HepG2 (cell line): Measurements from ENCODE around the gene LYST. TPM values are rescaled to one million over a fixed set of nuclear protein-coding genes. Genes with fewer than 3 reads are reported as not detected.

Experiments used
- CAMTA2 ChIP-seq: sonication (generic); formaldehyde crosslinking; IDR thresholded peaks from 2 replicates; pipeline ENCODE4 v1.4.0; 2020; ENCODE audit warnings: mild to moderate bottlenecking, missing genetic modification reagents, borderline replicate concordance
- CBX5 ChIP-seq: sonication (generic); formaldehyde crosslinking; IDR thresholded peaks from 2 replicates; pipeline ENCODE4 v1.4.0; 2020; ENCODE audit warnings: missing genetic modification reagents, borderline replicate concordance
- EED ChIP-seq: sonication (generic); formaldehyde crosslinking; IDR thresholded peaks from 2 replicates; pipeline ENCODE4 v1.5.0; 2020; ENCODE audit warnings: mild to moderate bottlenecking, missing genetic modification reagents
- ERF ChIP-seq: IDR thresholded peaks from 2 replicates; pipeline ENCODE4 v1.6.1; 2018; ENCODE audit warnings: missing biosample characterization, missing genetic modification reagents
- FOSL1 ChIP-seq: sonication (generic); formaldehyde crosslinking; IDR thresholded peaks from 2 replicates; pipeline ENCODE4 v1.9.0; 2021; ENCODE audit warnings: missing genetic modification reagents, borderline replicate concordance
- RORA ChIP-seq: sonication (generic); formaldehyde crosslinking; IDR thresholded peaks from 2 replicates; pipeline ENCODE4 v1.5.0; 2020; ENCODE audit warnings: mild to moderate bottlenecking, missing genetic modification reagents, moderate library complexity
- SALL2 ChIP-seq: sonication (generic); formaldehyde crosslinking; IDR thresholded peaks from 2 replicates; pipeline ENCODE4 v1.8.1; 2023; ENCODE audit warnings: mild to moderate bottlenecking, missing genetic modification reagents, inconsistent platforms
- SNAI1 ChIP-seq: sonication (generic); formaldehyde crosslinking; IDR thresholded peaks from 2 replicates; pipeline ENCODE4 v1.5.0; 2020; ENCODE audit warnings: mild to moderate bottlenecking, missing genetic modification reagents, borderline replicate concordance
- SNRNP70 ChIP-seq: fragments of 200-400 bp; formaldehyde crosslinking; IDR thresholded peaks from 2 replicates; pipeline ENCODE4 v1.6.1; 2017; ENCODE audit warnings: mild to moderate bottlenecking, low read depth, low read length, moderate library complexity
- TGIF2 ChIP-seq: IDR thresholded peaks from 2 replicates; pipeline ENCODE4 v1.6.1; 2016; ENCODE audit warnings: control low read depth, missing compliant biosample characterization
- ZEB1 ChIP-seq: IDR thresholded peaks from 2 replicates; pipeline ENCODE4 v1.6.1; 2012; ENCODE audit warnings: mild to moderate bottlenecking, low read depth, inconsistent platforms; ENCODE audit not compliant: insufficient replicate concordance
- ZNF225 ChIP-seq: sonication (generic); formaldehyde crosslinking; IDR thresholded peaks from 2 replicates; pipeline ENCODE4 v1.4.0; 2020; ENCODE audit warnings: mild to moderate bottlenecking, missing genetic modification reagents
- ZNF296 ChIP-seq: sonication (generic); formaldehyde crosslinking; conservative IDR thresholded peaks from 2 replicates; pipeline ENCODE4 v1.5.0; 2020; ENCODE audit warnings: mild to moderate bottlenecking, missing genetic modification reagents
- ZNF30 ChIP-seq: sonication (generic); formaldehyde crosslinking; IDR thresholded peaks from 2 replicates; pipeline ENCODE4 v1.5.0; 2020; ENCODE audit warnings: mild to moderate bottlenecking, missing genetic modification reagents
- polyA plus RNA-seq, 8 experiments: library from polyadenylated mRNA; depleted of rRNA in 3 of 8; stranded (reverse) in 7 of 8; unstranded in 1 of 8; fragments of >200 nt; fragmentation: Illumina TruSeq in 4 of 8; extraction: Trizol in 4 of 8; gene quantifications; 2 replicates each; pipeline versions ENCODE4 v1.2.1 to v1.2.3, GENCODE V29; 2011 to 2016; ENCODE audit warnings: low read depth in 4 of 8, missing spikeins in 1 of 8, mixed read lengths in 1 of 8; ENCODE audit not compliant: insufficient read depth in 1 of 8
- total RNA-seq, 5 experiments: library from RNA; depleted of rRNA; stranded (reverse); fragments of >200 nt; fragmentation: Illumina TruSeq; extraction: Trizol; gene quantifications; 2 replicates each; pipeline ENCODE4 v1.2.3, GENCODE V29; 2016; ENCODE audit warnings: low read depth in 1 of 5
- TF ChIP-seq, protein P1 (sequence below): sonication (generic); formaldehyde crosslinking; IDR thresholded peaks from 2 replicates; pipeline ENCODE4 v1.4.0; 2020; ENCODE audit warnings: missing genetic modification reagents
- TF ChIP-seq, protein P2 (sequence below): sonication (generic); formaldehyde crosslinking; IDR thresholded peaks from 2 replicates; pipeline ENCODE4 v1.8.1; 2023; ENCODE audit warnings: mild to moderate bottlenecking, missing genetic modification reagents
- TF ChIP-seq, protein P3 (sequence below): IDR thresholded peaks from 2 replicates; pipeline ENCODE4 v1.6.1; 2016; ENCODE audit warnings: mild to moderate bottlenecking, missing biosample characterization, missing genetic modification reagents
- TF ChIP-seq, protein P4 (sequence below), 2 experiments: fragments of 450-650 bp in 1 of 2; sonication (generic) in 1 of 2; formaldehyde crosslinking; IDR thresholded peaks; 2 replicates each; pipeline versions ENCODE4 v1.5.0 to v1.8.0; 2020 to 2022; ENCODE audit warnings: mild to moderate bottlenecking in 1 of 2, missing genetic modification reagents in 1 of 2
- TF ChIP-seq, protein P5 (sequence below): sonication (generic); formaldehyde crosslinking; IDR thresholded peaks from 2 replicates; pipeline ENCODE4 v1.4.0; 2020; ENCODE audit warnings: mild to moderate bottlenecking, missing genetic modification reagents
- TF ChIP-seq, protein P6 (sequence below): sonication (generic); formaldehyde crosslinking; IDR thresholded peaks from 2 replicates; pipeline ENCODE4 v1.5.0; 2020; ENCODE audit warnings: missing genetic modification reagents
- TF ChIP-seq, protein P7 (sequence below): sonication (generic); formaldehyde crosslinking; IDR thresholded peaks from 2 replicates; pipeline ENCODE4 v1.9.0; 2021; ENCODE audit warnings: missing genetic modification reagents, mild to moderate bottlenecking, borderline replicate concordance

Gene LYST
- total and polyA plus RNA-seq, 2 of the 13 experiments (the other 11 are each of a cell fraction or from before 2014, with no cell fraction given) = 0.91 to 2.5 TPM

DNA sequence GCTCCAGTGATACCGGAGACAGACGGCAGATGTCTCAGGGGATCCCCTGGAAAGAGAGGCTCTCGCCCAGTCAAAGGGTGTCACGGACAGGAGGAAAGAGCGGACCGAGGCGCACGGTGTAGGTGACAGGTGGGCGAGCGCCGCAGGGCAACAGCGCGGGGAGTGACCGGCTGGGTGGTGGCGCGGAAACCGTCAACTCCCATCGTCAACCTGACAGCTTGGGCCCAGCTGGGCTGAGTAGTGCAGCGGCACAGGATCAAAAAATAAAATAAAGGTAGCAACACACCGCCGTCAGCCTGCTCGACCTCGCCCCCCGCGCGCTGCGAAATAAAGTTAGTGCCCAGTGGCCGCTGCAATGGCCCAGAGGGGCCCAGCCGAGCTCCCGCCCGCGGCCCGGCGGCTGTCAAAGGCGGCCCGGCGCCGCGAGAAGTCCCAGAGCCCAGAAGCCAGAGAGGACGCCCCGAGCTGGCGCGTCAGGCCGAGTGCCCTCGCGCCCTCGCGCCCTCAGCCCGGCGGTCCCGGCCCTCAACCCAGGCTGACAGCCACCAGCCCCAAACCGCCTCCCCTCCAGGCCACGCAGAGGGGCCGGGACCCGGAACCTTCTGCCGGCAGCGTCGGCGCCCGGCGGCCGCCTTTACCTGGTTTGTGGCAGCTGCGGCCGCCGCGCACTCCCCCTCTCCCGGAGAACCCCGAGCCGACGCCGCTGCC lies at the start of gene LYST (continued):
- TF ChIP-seq, protein P1, sequence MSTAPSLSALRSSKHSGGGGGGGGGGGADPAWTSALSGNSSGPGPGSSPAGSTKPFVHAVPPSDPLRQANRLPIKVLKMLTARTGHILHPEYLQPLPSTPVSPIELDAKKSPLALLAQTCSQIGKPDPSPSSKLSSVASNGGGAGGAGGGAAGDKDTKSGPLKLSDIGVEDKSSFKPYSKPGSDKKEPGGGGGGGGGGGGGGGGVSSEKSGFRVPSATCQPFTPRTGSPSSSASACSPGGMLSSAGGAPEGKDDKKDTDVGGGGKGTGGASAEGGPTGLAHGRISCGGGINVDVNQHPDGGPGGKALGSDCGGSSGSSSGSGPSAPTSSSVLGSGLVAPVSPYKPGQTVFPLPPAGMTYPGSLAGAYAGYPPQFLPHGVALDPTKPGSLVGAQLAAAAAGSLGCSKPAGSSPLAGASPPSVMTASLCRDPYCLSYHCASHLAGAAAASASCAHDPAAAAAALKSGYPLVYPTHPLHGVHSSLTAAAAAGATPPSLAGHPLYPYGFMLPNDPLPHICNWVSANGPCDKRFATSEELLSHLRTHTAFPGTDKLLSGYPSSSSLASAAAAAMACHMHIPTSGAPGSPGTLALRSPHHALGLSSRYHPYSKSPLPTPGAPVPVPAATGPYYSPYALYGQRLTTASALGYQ (CRISPR knock-in tag) = no peak
- TF ChIP-seq TGIF2 (CRISPR knock-in tag) = peak; percentile 74; the same call in 1 of the 2 replicates
- no peak for TF ChIP-seq SNRNP70
- TF ChIP-seq, protein P2, sequence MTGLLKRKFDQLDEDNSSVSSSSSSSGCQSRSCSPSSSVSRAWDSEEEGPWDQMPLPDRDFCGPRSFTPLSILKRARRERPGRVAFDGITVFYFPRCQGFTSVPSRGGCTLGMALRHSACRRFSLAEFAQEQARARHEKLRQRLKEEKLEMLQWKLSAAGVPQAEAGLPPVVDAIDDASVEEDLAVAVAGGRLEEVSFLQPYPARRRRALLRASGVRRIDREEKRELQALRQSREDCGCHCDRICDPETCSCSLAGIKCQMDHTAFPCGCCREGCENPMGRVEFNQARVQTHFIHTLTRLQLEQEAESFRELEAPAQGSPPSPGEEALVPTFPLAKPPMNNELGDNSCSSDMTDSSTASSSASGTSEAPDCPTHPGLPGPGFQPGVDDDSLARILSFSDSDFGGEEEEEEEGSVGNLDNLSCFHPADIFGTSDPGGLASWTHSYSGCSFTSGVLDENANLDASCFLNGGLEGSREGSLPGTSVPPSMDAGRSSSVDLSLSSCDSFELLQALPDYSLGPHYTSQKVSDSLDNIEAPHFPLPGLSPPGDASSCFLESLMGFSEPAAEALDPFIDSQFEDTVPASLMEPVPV = no peak
- TF ChIP-seq, protein P3, sequence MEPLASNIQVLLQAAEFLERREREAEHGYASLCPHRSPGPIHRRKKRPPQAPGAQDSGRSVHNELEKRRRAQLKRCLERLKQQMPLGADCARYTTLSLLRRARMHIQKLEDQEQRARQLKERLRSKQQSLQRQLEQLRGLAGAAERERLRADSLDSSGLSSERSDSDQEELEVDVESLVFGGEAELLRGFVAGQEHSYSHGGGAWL (CRISPR knock-in tag) = peak; percentile 67; the same call in 1 of the 2 replicates
- TF ChIP-seq ZNF296 (CRISPR knock-in tag) = no peak
- TF ChIP-seq, protein P4, sequence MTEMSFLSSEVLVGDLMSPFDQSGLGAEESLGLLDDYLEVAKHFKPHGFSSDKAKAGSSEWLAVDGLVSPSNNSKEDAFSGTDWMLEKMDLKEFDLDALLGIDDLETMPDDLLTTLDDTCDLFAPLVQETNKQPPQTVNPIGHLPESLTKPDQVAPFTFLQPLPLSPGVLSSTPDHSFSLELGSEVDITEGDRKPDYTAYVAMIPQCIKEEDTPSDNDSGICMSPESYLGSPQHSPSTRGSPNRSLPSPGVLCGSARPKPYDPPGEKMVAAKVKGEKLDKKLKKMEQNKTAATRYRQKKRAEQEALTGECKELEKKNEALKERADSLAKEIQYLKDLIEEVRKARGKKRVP (CRISPR knock-in tag; IDR thresholded peaks at IDR 0.05) = no peak
- no peak for TF ChIP-seq ZNF30 (CRISPR knock-in tag)
- TF ChIP-seq, protein P5, sequence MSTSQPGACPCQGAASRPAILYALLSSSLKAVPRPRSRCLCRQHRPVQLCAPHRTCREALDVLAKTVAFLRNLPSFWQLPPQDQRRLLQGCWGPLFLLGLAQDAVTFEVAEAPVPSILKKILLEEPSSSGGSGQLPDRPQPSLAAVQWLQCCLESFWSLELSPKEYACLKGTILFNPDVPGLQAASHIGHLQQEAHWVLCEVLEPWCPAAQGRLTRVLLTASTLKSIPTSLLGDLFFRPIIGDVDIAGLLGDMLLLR (CRISPR knock-in tag) = no peak; the same call in 1 of the 2 replicates
- TF ChIP-seq, protein P6, sequence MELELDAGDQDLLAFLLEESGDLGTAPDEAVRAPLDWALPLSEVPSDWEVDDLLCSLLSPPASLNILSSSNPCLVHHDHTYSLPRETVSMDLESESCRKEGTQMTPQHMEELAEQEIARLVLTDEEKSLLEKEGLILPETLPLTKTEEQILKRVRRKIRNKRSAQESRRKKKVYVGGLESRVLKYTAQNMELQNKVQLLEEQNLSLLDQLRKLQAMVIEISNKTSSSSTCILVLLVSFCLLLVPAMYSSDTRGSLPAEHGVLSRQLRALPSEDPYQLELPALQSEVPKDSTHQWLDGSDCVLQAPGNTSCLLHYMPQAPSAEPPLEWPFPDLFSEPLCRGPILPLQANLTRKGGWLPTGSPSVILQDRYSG = no peak
- no peak for TF ChIP-seq FOSL1 (CRISPR knock-in tag)
- no peak for TF ChIP-seq SNAI1
- no peak for TF ChIP-seq ERF
- TF ChIP-seq, protein P7, sequence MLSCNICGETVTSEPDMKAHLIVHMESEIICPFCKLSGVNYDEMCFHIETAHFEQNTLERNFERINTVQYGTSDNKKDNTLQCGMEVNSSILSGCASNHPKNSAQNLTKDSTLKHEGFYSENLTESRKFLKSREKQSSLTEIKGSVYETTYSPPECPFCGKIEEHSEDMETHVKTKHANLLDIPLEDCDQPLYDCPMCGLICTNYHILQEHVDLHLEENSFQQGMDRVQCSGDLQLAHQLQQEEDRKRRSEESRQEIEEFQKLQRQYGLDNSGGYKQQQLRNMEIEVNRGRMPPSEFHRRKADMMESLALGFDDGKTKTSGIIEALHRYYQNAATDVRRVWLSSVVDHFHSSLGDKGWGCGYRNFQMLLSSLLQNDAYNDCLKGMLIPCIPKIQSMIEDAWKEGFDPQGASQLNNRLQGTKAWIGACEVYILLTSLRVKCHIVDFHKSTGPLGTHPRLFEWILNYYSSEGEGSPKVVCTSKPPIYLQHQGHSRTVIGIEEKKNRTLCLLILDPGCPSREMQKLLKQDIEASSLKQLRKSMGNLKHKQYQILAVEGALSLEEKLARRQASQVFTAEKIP (CRISPR knock-in tag) = no peak
- no peak for TF ChIP-seq ZEB1
- TF ChIP-seq SALL2 (CRISPR knock-in tag) = no peak
- TF ChIP-seq CBX5 = no peak
- TF ChIP-seq CAMTA2 (CRISPR knock-in tag) = peak; percentile 53; the same call in 1 of the 2 replicates
- 0 out of 2 replicates have a peak, but pooled peaks have one; percentile 34 for TF ChIP-seq RORA
- 0 out of 2 replicates have a peak, but pooled peaks have one; percentile 75 for TF ChIP-seq EED (CRISPR knock-in tag)
- no peak for TF ChIP-seq ZNF225
